Lung (tissue), 12 donors: ENCODE data around the gene COL13A1. TPM values are rescaled to one million over a fixed set of nuclear protein-coding genes. Genes with fewer than 3 reads are reported as not detected.

Source experiments
- ATAC-seq: fragments of 200-7000 bp; cut with Tn5 transposase; one replicate; pipeline ENCODE4 v1.9.1; 2020; ENCODE audit warnings: moderate number of reproducible peaks; ENCODE audit not compliant: insufficient read depth, low FRiP score
- DNase-seq, 3 donors: peaks; one replicate each; pipeline ENCODE4 v3.0.0-alpha.2; 2013 to 2017
- H3K27ac ChIP-seq, 2 donors: one replicate each; pipeline ENCODE4 v1.5.1; 2013; ENCODE audit warnings: mild to moderate bottlenecking in 2 of 2, moderate library complexity in 2 of 2, control low read depth in 1 of 2, inconsistent platforms in 1 of 2, low read depth in 1 of 2, low read length in 1 of 2
- H3K27me3 ChIP-seq, 3 donors: one replicate each; pipeline ENCODE4 v1.5.1; 2013; ENCODE audit warnings: low read length in 2 of 3; ENCODE audit not compliant: control insufficient read depth in 3 of 3, insufficient read depth in 3 of 3
- H3K36me3 ChIP-seq, 4 donors: one replicate each; pipeline ENCODE4 v1.5.1; 2013; ENCODE audit warnings: low read length in 4 of 4, mild to moderate bottlenecking in 1 of 4, moderate library complexity in 1 of 4; ENCODE audit not compliant: control insufficient read depth in 4 of 4, insufficient read depth in 4 of 4
- H3K4me1 ChIP-seq, 5 donors: one replicate each; pipeline ENCODE4 v1.5.1; 2013; ENCODE audit warnings: low read length in 5 of 5, mild to moderate bottlenecking in 2 of 5, moderate library complexity in 1 of 5; ENCODE audit not compliant: control insufficient read depth in 5 of 5, insufficient read depth in 5 of 5
- H3K4me3 ChIP-seq: one replicate; pipeline ENCODE4 v1.5.1; 2013; ENCODE audit warnings: mild to moderate bottlenecking, control low read depth, moderate library complexity
- H3K9ac ChIP-seq, 2 donors: one replicate each; pipeline ENCODE4 v1.5.1; 2013; ENCODE audit warnings: low read length in 2 of 2, control low read depth in 1 of 2; ENCODE audit not compliant: insufficient read depth in 1 of 2
- H3K9me3 ChIP-seq, 4 donors: one replicate each; pipeline ENCODE4 v1.5.1; 2013; ENCODE audit warnings: low read length in 3 of 4, mild to moderate bottlenecking in 1 of 4, moderate library complexity in 1 of 4; ENCODE audit not compliant: control insufficient read depth in 4 of 4, insufficient read depth in 3 of 4
- CTCF ChIP-seq: IDR thresholded peaks from 2 replicates; pipeline ENCODE4 v1.5.1; 2012; ENCODE audit warnings: mild to moderate bottlenecking; ENCODE audit errors: control extremely low read depth, extremely low read depth
- WGBS, 2 donors: extraction: QIAGEN DNeasy Blood & Tissue Kit; methylation state at CpG; one replicate each; pipeline ENCODE4 v1.1.7; 2013; 5-methylcytosine and 5-hydroxymethylcytosine counted together
- polyA plus RNA-seq, 2 donors: library from polyadenylated mRNA; stranded (reverse); fragments of 200-250 nt; gene quantifications; one replicate each; pipeline ENCODE4 v1.2.1, GENCODE V29; 2013
- total RNA-seq, 2 donors: library from RNA; depleted of rRNA in 1 of 2; stranded (reverse); fragments of >200 nt in 1 of 2; gene quantifications; one replicate each; pipeline ENCODE4 v1.2.1, GENCODE V29; 2014 to 2021
- donor health status: control.
- donor health status: control.
- donor health status: Bipolar disorder and iron deficiency.
- donor health status: healthy.
- donor health status: DM: yes; HTN: yes; CAD: no.

The COL13A1 gene
- total and polyA plus RNA-seq, 4 donors, result 2.7 to 42.1 (median 5.6) TPM

- Histone ChIP-seq H3K9ac (no peak overlapping the region), H3K9me3 (no peaks in the 10 kb centered on the region), H3K27ac (no peak overlapping the region), H3K4me1 (peaks cover 0 to 42% (median 13%) of the 10 kb centered on the region in 5 donors), H3K4me3 (no peak overlapping the region), H3K36me3 (no peaks in the 10 kb centered on the region), H3K27me3 (peaks cover 0 to 2% (median 0%) of the 10 kb centered on the region in 3 donors)
- ATAC-seq (no peak), DNase-seq (no peak)
- no peak for TF ChIP-seq CTCF
- WGBS, 2 donors, result 84 to 85% methylated on average over 12 of the region's 12 CpGs
These were observed 79.5 kb downstream of the COL13A1 start for GRCh38 chr10:69881202-69881601.

- Histone ChIP-seq H3K9ac (no peak overlapping the region), H3K9me3 (no peaks in the 10 kb centered on the region), H3K27me3 (peaks cover 0 to 2% (median 0%) of the 10 kb centered on the region in 3 donors), H3K36me3 (peaks cover 0 to 6% (median 0%) of the 10 kb centered on the region in 4 donors), H3K27ac (no peak overlapping the region), H3K4me3 (no peak overlapping the region), H3K4me1 (peaks cover 0 to 27% (median 8%) of the 10 kb centered on the region in 5 donors)
- 81 to 92% methylated on average over 5 of the region's 5 CpGs for WGBS, 2 donors
- TF ChIP-seq CTCF, result no peak
- ATAC-seq, result no peak
- DNase-seq, result no peak
These were observed 81.8 kb downstream of the COL13A1 start for GRCh38 chr10:69883310-69884023.

GRCh38 chr10:69884024-69884367 is 82.3 kb downstream of the COL13A1 start:
- 59 to 75% methylated on average over 3 of the region's 3 CpGs for WGBS, 2 donors
- peaks cover 0 to 2% (median 0%) of the 10 kb centered on the region in 3 donors for H3K27me3 ChIP-seq
- H3K9ac ChIP-seq, result no peak overlapping the region
- H3K27ac ChIP-seq, result no peak overlapping the region
- DNase-seq (no peak), ATAC-seq (no peak)
- no peaks in the 10 kb centered on the region for H3K9me3 ChIP-seq
- no peak for TF ChIP-seq CTCF
- peaks cover 0 to 27% (median 8%) of the 10 kb centered on the region in 5 donors for H3K4me1 ChIP-seq
- H3K36me3 ChIP-seq, result peaks cover 0 to 6% (median 0%) of the 10 kb centered on the region in 4 donors
- H3K4me3 ChIP-seq, result no peak overlapping the region
